Activated CD8-positive, alpha-beta memory T cell treated with anti-CD3 and anti-CD28 coated beads, Interleukin-2, amount 50 U/mL, for 1 hour (primary cell): ENCODE measurements around the gene CAMTA1.

ENCODE experiments used
- DNase-seq: peaks from one replicate; pipeline ENCODE4 v3.0.0-alpha.2; 2020; ENCODE audit errors: extremely low read depth

The CAMTA1 gene

GRCh38 chr1:7609311-7609994 is 824.2 kb downstream of the CAMTA1 start:
- DNase-seq = no peak

DNA sequence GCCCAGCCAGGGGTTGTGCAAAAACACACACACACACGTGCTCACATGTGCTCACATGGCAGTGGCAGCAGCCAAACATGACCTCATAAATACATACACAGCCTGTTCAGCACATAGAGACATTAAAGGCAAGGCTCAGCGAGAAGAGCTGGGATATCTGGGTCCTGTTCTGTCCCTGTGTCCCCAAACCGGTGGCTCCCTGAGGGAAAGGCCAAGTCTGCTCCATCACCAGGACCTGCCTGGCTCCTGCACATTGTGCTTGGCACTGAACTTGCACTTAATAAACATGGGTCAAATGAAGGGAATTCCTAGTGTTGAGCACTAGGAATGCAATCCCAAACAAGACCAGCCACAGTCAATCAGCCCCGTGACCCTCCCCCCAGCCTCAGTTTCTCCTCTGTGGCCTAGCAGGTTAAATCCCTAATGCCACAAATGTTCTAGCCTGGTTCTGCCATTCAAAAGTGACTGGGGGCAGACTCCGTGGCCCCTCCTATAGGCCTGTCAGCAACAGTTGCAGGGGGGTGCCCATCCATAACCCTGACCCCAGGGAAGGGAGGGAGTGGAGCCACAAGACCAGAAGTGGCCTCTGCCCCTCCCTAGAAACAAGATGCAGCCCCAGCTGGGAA is 825.0 kb downstream of the CAMTA1 start:
- no peak for DNase-seq

- no peak for DNase-seq
These were observed 825.7 kb downstream of the CAMTA1 start for GRCh38 chr1:7610936-7611335.

DNA sequence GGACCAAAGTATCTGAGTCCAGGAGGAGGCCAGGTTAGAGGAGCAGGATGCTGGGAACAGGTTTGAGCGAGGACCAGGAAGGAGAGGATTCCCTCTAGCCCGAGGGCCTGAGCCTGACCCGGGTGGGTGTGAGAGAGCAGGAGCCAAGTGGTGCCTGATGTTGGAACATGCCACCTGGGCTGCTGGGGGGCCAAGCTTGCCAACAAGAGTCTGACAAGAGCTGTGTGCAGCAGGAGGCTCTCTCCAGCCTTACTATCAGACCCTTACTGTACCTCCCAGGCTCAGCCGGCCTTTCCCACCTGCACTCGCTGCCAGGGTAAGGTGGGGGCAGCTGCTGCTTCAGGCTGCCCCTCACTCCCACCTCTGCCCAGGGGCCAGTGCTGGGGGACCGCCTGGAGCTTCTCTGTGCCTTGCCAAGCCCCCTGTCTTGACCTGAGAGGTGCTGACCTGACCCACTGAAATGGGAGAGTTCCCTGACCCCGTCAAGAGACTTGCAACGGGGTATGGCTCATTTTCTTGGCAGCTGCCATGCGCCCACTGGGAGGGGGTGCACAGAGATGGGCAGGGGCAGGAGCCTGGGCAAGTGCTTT is 826.3 kb downstream of the CAMTA1 start:
- no peak for DNase-seq

DNA sequence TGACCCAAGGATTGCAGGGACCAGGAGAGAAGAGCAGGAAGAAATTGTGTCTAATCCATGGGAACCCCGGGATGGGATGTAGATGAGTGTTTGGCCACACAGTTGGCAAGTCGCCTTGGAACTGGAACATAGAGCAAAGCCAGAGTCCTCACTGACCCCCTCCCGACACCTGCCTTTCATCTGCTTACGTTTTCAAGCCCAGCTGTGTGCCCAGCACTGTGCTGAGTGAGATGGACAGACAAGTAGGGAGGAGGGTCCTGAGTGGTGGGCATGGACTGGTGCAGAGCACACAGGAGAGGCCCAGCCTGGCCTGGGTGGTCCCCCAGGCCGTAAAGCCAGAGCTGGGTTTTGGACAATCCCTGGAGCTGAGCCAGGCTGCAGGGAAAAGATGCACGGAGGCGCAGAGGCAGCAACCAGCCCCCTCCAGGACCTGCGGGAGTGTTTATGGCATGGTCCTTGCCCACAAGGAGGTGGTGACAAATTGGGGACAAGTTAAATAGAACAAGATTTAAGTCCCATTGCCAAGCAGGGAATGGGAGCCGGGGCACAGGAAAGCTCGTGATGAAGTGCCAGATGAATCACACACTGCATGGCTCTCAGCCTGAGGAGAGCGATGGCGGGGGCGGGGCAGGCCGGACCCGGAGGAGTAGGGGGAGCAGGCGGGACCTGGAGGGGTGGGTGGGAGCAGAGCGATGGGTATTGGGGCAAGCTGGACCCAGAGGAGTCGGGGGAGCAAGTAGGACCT is 828.0 kb downstream of the CAMTA1 start:
- no peak for DNase-seq

GRCh38 chr1:7613851-7614205 is 828.6 kb downstream of the CAMTA1 start:
- DNase-seq = no peak

- DNase-seq = no peak
These were observed 829.4 kb downstream of the CAMTA1 start for GRCh38 chr1:7614576-7615074.

DNA sequence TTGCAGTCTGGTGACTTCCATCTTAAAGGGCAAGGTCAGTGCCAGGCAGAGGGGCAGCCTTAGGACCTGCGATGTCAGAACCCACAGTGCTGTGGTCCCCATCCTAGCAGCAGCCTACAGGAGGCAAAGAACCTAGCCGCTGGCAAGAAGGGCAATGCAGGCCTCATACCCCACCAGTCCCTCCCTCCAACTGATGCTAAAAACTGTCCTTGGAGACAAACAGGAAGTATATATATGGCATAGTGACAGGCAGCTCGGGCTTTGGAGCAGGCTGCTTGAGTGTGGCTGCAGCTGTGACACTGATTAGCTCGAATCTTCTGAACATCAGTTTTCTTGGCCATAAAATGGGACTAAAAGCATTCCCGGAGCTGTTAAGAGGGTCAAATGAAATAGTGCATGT is 829.9 kb downstream of the CAMTA1 start:
- no peak for DNase-seq

DNA sequence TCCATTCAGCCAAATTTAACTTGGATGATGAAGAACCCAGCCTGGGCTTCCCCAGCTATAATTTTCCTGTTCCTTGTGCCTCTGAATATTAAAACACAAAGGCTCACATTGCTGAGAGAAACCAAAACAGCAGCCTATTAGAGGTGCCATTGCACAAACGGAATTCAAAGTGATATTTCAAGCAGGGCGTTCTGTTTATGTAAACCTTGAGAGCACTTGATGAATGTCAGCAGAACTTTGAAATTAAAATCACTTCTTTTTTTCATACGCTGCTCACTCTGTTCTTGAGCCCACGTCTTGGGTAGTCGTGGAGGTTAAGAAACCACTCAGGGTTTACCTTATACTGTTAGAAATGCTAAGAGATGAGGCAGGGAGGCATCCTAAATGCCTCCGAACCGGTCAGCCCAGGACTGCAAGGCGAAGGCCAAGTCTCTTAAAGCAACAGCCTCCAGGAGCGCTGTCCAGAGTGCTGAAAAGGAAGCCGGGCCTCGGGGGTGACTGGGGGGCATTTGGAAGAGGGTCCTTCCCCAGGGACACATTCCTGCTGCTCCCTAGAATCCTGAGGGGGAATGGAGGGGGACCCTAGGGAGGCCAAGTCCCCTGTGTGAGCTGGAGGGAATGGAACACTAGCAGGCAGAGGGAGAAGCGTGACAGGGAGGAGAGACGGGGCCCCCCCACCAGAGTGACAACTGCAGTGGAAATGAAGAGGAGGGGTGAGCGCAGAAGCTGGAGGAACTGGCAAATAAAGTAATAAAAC is 831.0 kb downstream of the CAMTA1 start:
- DNase-seq = no peak

- no peak for DNase-seq
These were observed 831.7 kb downstream of the CAMTA1 start for GRCh38 chr1:7616953-7617352.

DNA sequence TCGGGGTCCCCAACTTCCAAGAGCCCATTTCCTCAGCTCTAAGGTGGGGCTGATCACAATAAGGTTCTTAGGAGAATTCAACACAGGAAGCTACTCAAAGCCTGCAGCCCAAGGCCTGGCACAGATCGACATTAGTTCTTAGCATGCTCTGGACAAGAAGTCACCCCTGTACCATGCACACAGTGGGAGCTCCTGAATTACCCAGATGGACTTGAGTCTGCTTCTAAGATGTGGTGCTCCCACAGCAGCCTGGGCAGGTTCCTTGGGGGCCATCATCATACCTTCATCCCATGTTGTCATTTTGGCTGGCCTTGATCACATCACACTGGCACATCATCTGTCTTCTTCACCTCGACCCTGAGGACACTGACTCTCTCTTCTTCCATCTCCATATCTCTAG is 832.6 kb downstream of the CAMTA1 start:
- DNase-seq = no peak

DNA sequence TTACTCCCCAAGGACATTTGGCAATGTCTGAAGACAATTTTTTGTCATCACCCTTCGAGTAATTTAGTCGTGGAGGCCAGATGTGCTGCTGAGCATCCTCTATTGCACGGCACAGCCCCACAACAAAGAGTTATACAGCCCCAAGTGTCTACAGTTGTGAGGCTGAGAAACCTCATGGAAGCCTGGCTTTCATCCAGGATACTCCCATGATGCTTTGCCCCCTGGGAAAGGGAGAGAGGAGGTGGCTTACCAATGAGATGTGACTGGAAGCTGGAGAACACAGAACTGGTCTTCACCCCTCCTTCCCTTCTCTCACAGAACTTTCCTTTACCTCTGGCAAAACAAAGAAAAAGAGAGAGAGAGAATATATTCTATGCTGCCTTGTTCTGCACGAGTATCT is 834.9 kb downstream of the CAMTA1 start:
- DNase-seq = no peak

DNA sequence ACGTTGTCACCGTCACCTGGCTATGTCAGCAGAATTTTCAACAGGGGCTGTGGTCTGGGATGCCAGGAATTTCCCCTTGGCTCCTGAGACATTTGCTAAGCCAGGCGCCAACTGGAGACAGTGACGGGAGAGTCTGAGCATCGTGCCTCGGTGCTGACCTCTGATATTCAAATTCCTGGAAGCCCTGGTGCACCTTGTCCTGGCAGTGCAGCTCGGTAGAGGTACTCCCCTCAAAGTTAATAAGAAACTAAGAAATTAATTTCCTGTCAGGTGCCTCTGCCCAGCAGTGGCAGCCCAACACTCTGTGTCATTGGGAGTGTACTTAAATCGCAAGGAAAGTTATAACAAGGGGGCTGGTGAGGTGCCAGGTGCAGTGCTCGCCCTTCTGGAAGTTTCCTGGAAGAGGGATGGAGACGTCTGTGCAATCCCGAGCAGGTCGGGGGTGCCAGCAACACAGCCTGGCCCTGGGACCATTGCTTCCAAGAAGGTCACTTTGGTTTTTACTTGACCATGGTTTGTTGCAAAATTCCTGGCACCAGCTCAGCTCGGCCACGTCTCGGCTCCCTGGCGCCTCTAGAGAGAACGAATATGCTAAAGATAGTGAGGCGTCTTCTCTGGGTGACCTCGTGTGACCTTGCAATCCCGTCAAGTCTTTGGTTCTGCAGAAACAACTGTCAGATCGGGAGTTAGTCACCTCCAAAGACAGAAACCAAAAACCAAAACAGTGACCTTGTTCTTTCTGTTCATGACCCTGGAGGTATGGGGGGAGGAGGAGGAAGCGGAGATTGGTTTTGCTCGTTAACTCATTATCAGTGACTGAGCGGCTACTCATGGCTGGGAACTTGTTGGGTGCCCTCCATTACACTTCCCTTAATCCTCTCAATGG is 836.3 kb downstream of the CAMTA1 start:
- no peak for DNase-seq

DNA sequence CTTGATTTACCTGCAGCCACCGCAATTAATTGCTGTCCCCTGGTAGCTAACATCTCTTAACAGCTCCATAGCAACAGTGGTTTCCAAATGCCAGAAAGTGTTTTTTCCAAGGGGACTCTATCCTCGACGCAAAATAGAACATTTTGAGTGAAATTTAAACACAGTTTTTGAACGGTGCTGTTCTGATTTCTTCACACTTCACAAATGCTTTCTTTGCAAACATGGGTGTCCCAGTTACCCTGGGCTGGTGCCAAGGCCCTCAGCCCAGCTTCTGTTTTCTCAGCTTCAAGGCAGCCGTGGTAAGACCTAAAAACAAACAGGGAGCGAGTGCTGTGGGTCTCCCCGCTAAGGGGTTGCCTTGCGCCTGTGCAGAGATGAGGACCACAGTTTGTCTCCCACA is 838.6 kb downstream of the CAMTA1 start:
- no peak for DNase-seq

- DNase-seq = no peak
These were observed 839.6 kb downstream of the CAMTA1 start for GRCh38 chr1:7624791-7625355.

DNA sequence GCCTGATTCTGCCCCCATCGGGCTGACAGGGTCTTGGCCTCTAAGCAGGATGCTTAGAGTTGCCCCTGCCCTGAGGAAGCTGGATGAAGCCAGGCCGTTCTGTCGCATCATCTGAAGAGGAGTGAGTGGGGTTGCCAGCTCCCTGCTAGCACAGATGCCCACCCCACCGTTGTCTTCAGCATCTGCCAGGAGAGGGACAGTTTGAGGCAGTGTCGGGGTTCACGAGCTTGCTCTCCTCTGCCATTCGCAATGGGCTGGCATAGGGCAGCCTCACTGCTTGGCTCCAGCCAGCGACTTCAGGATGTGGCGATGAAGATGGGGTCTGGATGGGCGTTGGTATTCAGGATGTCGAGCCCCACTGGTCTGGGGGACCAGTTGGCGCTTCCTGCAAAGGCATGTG is 840.1 kb downstream of the CAMTA1 start:
- no peak for DNase-seq

- no peak for DNase-seq
These were observed 843.0 kb downstream of the CAMTA1 start for GRCh38 chr1:7628273-7628672.

GRCh38 chr1:7629011-7629410 is 843.8 kb downstream of the CAMTA1 start:
- DNase-seq = no peak

DNA sequence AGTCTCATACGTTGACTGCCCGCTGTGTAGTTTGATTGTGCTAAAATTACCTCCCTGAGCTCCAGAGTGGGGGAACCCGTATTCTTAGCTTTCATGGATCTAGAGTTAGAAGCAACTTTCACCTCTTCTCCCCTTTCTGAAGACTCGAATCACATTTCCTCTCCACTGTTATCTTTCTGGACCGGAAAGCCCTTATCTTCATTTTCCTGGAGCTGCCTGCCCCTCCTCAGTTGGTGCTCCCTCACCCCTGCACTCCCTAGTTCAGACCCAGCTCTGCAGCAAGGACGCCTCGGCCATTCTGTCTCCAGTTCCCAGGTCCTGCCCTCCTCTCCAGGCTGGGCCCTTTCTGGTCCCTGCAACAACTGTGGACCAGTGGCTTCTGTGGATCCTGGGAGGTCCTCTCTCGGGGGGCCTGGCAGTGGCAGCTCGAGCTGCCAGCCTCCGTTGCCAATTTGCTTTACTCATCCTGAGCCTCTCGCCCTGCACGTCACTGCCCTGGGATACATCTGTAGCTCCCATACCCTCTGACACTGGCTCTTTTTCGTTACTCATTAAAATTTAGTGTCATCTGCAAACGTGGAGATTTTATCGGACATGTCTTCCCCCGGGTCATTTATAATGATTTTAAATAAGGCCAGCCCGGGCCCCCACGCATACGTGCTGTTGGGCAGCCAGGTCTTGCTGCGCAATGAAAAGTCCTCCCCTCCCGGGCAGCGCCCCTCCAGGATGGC is 844.4 kb downstream of the CAMTA1 start:
- DNase-seq = no peak

GRCh38 chr1:7630378-7630777 is 845.1 kb downstream of the CAMTA1 start:
- DNase-seq = no peak
